PC-9 (cell line): ENCODE data around the gene KLHDC8B. TPM values are rescaled to one million over a fixed set of nuclear protein-coding genes. Genes with fewer than 3 reads are reported as not detected.

Experiments
- BruUV-seq: library from RNA; stranded (reverse); fragments of 400-500 nt; replicated peaks from 2 replicates; lab custom pipeline; 2021; lab: Mats Ljungman, UMichigan
- CTCF ChIA-PET: fragments of 300-600 bp; sonication (Branson Sonifier 250); formaldehyde crosslinking; loops from one replicate; lab custom pipeline; 2022; ENCODE audit warnings: antibody characterized with exemption; lab: Charles Lee
- POLR2A ChIA-PET: fragments of 300-600 bp; sonication (Branson Sonifier 250); formaldehyde crosslinking; loops from one replicate; lab custom pipeline; 2022; ENCODE audit warnings: antibody characterized with exemption; ENCODE audit not compliant: unreplicated experiment; lab: Charles Lee
- DNase-seq, 2 experiments: peaks; one replicate each; pipeline versions ENCODE4 v3.0.0 to v3.0.0-alpha.2; 2015 to 2022; ENCODE audit warnings: mixed read lengths in 1 of 2
- H2AFZ ChIP-seq: fragments of 200-600 bp; sonication (generic); 2 replicates; pipeline ENCODE4 v1.8.1; 2017; ENCODE audit warnings: antibody characterized with exemption
- H3F3A ChIP-seq: fragments of 200-600 bp; sonication (generic); 2 replicates; pipeline ENCODE4 v1.8.1; 2017; ENCODE audit warnings: antibody characterized with exemption, mild to moderate bottlenecking, low read depth; ENCODE audit not compliant: insufficient read depth
- H3K27ac ChIP-seq: fragments of 200-600 bp; sonication (generic); 2 replicates; pipeline ENCODE4 v1.6.1; 2016; ENCODE audit warnings: mixed run types
- H3K27me3 ChIP-seq: fragments of 200-600 bp; sonication (generic); 2 replicates; pipeline ENCODE4 v1.6.1; 2016; ENCODE audit warnings: low read depth, mixed run types; ENCODE audit not compliant: insufficient read depth
- H3K36me3 ChIP-seq: fragments of 200-600 bp; sonication (generic); 2 replicates; pipeline ENCODE4 v1.6.1; 2016; ENCODE audit warnings: low read depth, mixed run types
- H3K4me1 ChIP-seq: fragments of 200-600 bp; sonication (generic); replicated peaks from 2 replicates; pipeline ENCODE4 v1.6.1; 2016; ENCODE audit warnings: mixed run types; ENCODE audit not compliant: insufficient read depth
- H3K4me2 ChIP-seq: fragments of 200-600 bp; sonication (generic); 2 replicates; pipeline ENCODE4 v1.6.1; 2017; ENCODE audit warnings: mixed run types
- H3K4me3 ChIP-seq: fragments of 200-600 bp; sonication (generic); 2 replicates; pipeline ENCODE4 v1.6.1; 2016; ENCODE audit warnings: mixed run types
- H3K79me2 ChIP-seq: fragments of 200-600 bp; sonication (generic); 2 replicates; pipeline ENCODE4 v1.6.1; 2017; ENCODE audit warnings: low read depth, mixed run types
- H3K9me2 ChIP-seq: fragments of 200-600 bp; sonication (generic); 2 replicates; pipeline ENCODE4 v1.8.1; 2017; ENCODE audit warnings: mild to moderate bottlenecking; ENCODE audit not compliant: insufficient read depth
- H3K9me3 ChIP-seq: fragments of 200-600 bp; sonication (generic); 2 replicates; pipeline ENCODE4 v1.8.1; 2016; ENCODE audit warnings: low read depth; ENCODE audit not compliant: insufficient read depth
- H4K20me1 ChIP-seq: fragments of 200-600 bp; sonication (generic); 2 replicates; pipeline ENCODE4 v1.8.1; 2017; ENCODE audit not compliant: insufficient read depth
- CTCF ChIP-seq: fragments of 200-600 bp; sonication (generic); conservative IDR thresholded peaks from 2 replicates; pipeline ENCODE4 v1.6.1; 2017; ENCODE audit warnings: mixed run types, antibody characterized with exemption, mild to moderate bottlenecking, moderate library complexity
- EZH2 ChIP-seq: fragments of 200-600 bp; sonication (generic); IDR thresholded peaks from 2 replicates; pipeline ENCODE4 v1.8.0; 2017; ENCODE audit warnings: antibody characterized with exemption, low read depth
- intact Hi-C: fragments of 100-400 bp; cut with micrococcal nuclease; formaldehyde crosslinking; loops from one replicate; pipeline ENCODE4 v1.10.0; 2022; ENCODE audit not compliant: unreplicated experiment
- total RNA-seq: library from RNA; stranded (reverse); gene quantifications from 2 replicates; pipeline ENCODE4 v1.2.3, GENCODE V29; 2021

Gene KLHDC8B
- total RNA-seq, 1 experiment from 2014 or later, result 15.3 TPM

DNA sequence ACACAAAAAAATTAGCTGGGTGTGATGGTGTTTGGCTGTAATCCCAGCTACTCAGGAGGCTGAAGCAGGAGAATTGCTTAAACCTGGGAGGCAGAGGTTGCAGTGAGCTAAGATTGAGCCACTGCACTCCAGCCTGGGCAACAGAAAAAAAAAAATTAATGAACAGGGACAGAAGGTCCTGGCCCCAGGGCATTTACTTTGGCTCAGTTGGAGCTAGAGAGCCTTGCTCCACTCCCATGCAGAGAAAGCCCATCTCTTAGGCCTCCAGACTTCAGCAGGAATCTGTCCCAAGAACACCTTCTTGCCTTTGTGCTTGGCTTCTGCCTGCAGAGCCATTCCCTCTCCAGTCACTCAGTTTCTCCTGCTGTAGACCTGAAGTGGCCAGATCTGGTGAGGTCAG lies 8.7 kb downstream of the KLHDC8B start:
- Histone ChIP-seq H3K4me1 (no peaks in the 10 kb centered on the region), H3K4me3 (no peak overlapping the region), H3K79me2 (no peaks in the 10 kb centered on the region), H4K20me1 (no peaks in the 10 kb centered on the region), H3K9me3 (no peaks in the 10 kb centered on the region), H3K9me2 (no peaks in the 10 kb centered on the region), H3K4me2 (no peak overlapping the region), H3K27ac (no peak overlapping the region), H3K27me3 (no peaks in the 10 kb centered on the region), H3K36me3 (no peaks in the 10 kb centered on the region), H2AFZ (no peak overlapping the region), H3F3A (no peaks in the 10 kb centered on the region)
- TF ChIP-seq CTCF (no peak), EZH2 (no peak)
- no TSS peak for BruUV-seq
- CTCF ChIA-PET, result no interaction called here
- POLR2A ChIA-PET, result no interaction called here
- no peak for DNase-seq
- intact Hi-C loops, result no loop called here

DNA sequence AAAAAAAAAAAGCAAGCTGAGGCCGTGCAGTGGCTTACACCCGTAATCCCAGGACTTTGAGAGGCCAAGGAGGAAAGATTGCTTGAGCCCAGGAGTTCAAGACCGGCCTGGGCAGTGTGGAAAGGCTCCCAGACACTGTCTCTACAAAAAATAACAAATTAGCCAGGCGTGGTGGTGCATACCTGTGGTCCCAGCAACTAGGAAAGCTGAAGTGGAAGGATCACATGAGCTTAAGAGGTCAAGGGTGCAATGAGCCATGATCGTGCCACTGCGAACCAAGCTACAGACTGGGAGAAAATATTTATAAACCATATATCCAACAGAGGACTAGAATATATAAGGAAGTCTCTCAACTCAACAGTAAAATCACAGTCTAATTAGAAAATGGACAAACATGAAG lies 10.0 kb downstream of the KLHDC8B start:
- no peaks in the 10 kb centered on the region for H3K9me3 ChIP-seq
- BruUV-seq, result no TSS peak
- no peaks in the 10 kb centered on the region for H3K27me3 ChIP-seq
- H3K4me3 ChIP-seq, result no peak overlapping the region
- H3K36me3 ChIP-seq, result no peaks in the 10 kb centered on the region
- intact Hi-C loops, result no loop called here
- ChIA-PET POLR2A (no interaction called here), CTCF (no interaction called here)
- no peaks in the 10 kb centered on the region for H3K79me2 ChIP-seq
- H4K20me1 ChIP-seq, result no peaks in the 10 kb centered on the region
- H3K4me1 ChIP-seq, result no peaks in the 10 kb centered on the region
- H3K4me2 ChIP-seq, result no peak overlapping the region
- DNase-seq, result no peak
- no peaks in the 10 kb centered on the region for H3K9me2 ChIP-seq
- H3K27ac ChIP-seq, result no peak overlapping the region
- no peak overlapping the region for H2AFZ ChIP-seq
- TF ChIP-seq EZH2 (no peak), CTCF (no peak)
- H3F3A ChIP-seq, result no peaks in the 10 kb centered on the region

DNA sequence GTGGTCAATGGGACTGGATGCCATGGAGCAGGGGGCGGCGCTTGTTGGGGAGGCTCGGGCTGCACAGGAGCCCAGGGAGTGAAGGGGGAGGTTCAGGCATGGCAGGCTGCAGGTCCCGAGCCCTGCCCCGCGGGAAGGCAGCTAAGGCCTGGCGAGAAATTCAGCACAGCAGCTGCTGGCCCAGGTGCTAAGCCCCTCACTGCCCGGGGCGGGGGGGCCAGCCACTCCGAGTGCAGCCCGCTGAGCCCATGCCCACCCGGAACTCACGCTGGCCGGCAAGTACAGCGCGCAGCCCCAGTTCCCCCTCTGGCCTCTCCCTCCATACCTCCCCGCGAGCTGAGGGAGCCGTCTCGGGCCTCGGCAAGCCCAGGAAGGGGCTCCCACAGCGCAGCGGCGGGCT lies 11.3 kb downstream of the KLHDC8B start:
- Histone ChIP-seq H3K4me3 (no peak overlapping the region), H3K27ac (no peak overlapping the region), H3K9me2 (no peaks in the 10 kb centered on the region), H2AFZ (no peak overlapping the region), H3F3A (no peaks in the 10 kb centered on the region), H3K79me2 (no peaks in the 10 kb centered on the region), H3K4me1 (no peaks in the 10 kb centered on the region), H3K36me3 (no peaks in the 10 kb centered on the region), H4K20me1 (no peaks in the 10 kb centered on the region), H3K9me3 (no peaks in the 10 kb centered on the region), H3K27me3 (no peaks in the 10 kb centered on the region), H3K4me2 (no peak overlapping the region)
- no peak for DNase-seq
- no TSS peak for BruUV-seq
- ChIA-PET CTCF (no interaction called here), POLR2A (no interaction called here)
- TF ChIP-seq CTCF (no peak), EZH2 (no peak)
- intact Hi-C loops, result no loop called here
